DMS114 treated with DMSO at 0.1 percent for 48 hours (cell line): ENCODE data around the gene TLE2.
"Not testable (repeated sequence)": the region's sequence is repeated elsewhere in the genome, so short reads cannot be mapped to it uniquely, and the experiment has no call there.

Experiments used
- DNase-seq: peaks from one replicate; lab custom pipeline; 2025; ENCODE audit not compliant: unreplicated experiment; lab: John Stamatoyannopoulos, UW

Gene TLE2

DNA sequence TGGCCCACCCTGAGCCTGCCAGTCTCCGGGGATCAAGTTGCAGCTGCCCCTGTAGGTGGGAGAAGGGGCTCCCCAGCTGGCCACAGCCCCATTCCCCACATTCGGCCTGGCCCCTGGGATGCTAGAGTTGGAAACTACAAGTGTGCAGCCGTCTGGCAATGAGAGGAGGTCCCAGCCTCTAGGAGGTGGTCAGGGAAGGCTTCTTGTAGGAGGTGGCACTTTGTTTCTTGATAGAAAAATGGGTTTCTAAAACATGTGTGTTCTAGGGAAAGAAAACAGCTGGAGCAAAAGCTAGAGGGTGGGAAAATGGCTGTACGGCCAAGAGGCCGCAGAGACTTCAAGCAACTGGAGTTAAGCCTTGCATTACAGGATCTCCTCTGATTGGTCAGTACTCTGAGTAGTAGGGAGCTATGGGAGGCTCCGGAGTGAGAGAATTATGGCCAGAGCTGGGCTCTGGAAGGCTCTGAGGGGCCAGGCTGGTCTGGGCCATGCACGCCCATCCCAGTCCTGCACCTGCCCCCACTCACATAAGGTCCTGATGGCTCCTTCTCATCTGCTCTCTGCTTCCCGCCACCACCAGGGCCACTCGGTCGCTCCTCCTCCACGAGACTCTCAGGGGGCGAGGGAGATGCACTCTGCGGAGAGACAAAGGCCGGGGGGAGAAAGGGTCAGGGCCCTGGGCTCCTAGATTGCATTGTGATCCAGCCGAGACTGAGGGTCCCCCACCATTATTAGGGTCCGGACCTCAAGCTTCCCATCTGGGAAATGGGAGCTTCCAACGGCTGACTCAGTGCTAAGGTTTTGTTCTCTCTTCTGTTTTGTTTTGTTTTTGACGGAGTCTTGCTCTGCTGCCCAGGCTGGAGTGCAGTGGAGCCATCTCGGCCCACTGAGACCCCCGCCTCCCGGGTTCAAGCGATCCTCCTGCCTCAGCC lies 13.7 kb downstream of the TLE2 start:
- no peak for DNase-seq

DNA sequence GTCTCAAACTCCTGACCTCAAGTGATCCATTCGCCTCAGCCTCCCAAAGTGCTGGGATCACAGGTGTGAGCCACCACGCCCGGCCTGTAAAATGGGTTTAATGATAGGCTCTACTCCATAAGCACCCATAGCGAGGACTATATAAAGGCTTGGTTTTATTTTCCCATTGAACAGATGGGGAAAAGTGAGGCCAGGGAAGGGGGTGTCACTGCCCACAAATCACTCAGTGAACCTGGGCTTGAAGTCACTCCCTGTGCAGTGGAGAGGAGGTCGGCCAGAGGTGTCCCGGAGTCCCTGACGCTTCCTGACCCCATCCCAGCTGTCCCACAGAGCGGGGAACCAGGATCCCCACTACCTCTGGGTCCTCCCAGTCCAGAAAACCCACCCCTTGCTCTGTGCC lies 14.9 kb downstream of the TLE2 start:
- DNase-seq = no peak

DNA sequence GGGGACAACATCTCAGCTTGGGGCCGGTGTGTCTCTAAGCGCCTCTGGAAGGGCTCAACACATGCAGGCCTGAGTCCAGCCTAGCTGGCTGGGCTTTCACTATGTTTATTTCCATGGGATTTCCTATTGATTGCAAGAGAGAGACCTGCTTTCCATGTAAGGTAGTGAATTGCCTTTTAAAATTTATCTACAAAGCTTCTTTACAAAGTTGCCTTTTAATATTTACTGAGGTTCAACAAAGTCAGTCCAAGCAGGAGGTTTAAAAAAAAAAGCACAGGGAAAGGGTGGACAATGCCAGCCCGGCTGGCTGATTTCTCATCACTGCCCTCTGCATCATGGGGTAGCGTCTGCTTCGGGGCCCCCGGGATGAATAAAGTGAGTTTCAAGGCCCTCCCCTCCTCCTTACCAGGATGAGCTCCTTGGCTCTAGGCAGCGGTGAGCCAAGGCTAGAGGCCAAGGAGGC lies 15.8 kb downstream of the TLE2 start:
- DNase-seq = no peak

DNA sequence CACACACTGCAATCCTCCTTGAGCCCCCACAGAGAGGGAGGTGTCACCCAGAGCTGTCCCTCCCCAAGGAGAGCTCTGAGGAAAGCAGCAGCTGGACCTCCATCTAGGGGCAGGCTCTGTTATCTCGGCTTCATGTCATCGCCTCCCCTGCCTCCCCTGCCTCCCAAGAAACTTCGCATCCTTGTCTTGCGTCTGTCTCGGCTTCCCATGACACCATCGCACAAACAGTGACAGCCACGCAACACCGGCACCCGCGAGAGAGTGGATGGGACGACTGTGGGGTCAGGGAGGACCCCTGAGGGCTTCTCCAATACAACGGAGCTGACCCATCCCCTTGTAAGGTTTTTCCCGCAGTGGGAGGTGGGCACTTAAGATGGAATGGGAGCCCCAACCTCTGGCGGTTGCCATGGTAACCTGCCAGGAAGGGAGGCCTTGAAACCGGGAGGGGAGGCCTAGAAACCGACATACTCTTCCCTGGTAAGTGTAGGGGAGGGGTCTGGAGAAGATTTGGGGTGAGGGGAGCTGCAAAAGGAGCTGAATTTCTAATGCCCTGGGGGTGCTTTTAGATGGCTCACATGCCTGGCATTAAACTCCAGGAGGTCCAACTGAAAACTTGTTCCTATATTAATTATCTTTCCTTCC lies 16.3 kb downstream of the TLE2 start:
- DNase-seq = no peak

DNA sequence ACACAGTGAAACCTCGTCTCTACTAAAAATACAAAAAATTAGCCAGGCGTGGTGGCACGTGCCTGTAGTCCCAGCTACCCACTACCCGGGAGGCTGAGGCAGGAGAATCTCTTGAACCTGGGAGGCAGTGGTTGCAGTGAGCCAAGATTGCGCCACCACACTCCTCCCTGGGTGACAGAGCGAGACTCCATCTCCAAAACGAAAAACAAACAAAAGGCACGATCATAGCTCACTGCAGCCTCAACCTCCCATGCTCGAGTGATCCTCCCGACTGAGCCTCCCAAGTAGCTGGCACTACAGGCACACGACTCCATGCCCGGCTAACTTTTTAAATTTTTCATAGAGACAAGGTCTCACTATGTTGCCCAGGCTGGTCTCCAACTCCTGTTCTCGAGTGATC lies 17.0 kb downstream of the TLE2 start:
- DNase-seq = not testable (repeated sequence)

DNA sequence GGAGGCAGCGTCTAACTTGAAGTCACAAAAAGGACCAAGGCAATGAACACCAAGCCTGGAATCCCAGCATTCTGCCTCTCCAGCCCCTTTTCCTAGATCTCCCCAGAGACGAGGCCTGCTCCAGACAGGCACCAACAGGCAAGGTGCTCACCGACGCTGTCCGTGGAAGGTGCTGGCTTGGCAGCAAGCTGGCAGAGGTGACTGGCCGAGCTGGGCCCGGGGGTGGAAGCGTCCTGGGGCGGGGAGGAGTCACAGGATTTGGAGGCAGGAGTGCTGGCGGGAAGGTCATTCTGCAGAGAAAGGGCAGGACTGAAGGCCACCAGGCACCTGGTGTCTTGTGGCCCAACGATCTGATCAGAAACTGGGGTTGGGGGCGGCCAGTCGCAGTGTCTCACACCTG lies 18.2 kb downstream of the TLE2 start:
- no peak for DNase-seq

DNA sequence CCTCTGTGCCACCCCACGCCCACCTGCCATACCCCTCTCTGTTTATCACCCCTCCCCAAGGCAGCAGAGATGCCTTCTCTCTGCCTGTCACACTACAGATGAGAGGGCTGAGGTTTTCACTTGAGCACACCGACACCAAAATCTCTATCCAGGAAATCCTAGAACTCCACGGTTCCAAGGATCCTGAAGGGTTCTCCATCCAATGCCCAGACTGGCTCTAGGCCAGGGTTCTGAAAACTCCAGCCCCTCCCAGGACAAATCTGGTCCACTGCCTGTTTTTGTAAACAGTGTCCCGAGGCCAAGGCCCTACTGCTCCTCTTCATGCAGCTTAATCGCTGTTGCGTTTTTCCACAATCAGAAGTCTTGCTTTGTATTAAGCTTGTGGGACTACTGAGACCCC lies 20.1 kb downstream of the TLE2 start:
- DNase-seq = no peak

DNA sequence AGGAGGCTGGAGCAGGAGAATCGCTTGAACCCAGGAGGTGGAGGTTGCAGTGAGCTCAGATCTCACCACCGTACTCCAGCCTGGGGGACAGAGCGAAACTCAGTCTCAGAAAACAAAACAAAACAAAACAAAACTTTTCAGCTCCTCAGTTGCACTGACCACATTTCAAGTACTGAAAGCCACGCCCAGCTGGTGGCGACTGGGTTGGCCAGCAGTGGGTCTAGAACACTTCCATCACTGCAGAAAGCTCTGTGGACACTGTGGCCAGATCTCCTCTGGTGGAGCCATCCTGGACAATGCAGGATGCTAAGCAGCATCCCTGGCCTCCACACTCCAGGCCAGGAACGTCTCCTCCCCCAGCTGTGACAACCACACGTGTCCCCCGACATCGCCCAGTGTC lies 21.1 kb downstream of the TLE2 start:
- no peak for DNase-seq

DNA sequence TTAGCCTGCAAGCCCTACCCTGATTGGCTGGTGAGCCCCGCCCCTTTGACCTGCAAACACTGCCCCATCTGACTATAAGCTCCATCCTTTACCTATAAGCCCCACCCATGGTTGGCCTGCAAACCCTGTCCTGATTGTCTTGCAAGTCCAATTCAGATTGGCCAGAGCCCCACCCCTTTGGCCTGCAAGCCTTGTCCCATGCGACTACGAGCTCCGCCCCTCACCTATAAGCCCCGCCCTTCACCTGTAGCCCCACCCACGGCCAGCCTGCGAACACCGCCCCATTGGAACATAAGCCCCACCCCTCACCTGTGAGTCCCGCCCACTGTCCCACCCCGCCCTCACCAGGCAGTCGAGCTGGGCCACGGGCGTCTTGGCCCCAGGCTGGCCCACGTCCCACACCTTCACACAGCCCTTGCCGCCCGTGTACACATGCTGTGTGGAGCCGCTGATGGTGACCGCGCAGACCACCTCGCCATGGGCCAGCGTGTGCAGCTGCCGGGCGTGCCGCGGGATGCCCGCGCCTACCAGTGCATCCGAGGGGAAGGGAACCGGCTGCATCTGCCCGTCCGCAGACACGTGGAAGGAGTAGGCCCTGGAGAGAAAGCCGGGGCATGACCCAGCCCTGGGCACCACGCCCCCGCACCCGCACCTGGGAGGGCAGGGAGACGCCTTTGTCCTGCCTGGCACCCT lies 22.9 kb downstream of the TLE2 start:
- DNase-seq = no peak

DNA sequence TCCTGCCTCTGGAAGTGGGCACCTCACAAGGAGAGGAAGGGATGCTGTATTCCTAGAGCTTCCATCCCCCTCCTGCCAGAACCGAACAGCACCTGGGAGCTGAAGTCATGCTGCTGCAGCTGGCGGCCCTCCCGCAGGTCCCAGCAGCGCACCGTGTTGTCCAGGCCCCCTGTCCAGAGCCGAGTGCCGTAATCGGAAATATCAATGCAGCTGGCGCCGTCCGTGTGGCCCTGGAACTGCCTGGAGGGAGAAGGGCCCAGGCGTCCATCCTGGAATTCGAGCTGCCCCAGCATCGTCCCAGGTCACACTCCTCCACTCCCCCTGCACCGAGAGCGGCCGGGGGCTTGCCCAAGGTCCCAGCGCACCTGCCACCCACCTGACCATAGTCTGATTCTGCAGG lies 23.7 kb downstream of the TLE2 start:
- no peak for DNase-seq

DNA sequence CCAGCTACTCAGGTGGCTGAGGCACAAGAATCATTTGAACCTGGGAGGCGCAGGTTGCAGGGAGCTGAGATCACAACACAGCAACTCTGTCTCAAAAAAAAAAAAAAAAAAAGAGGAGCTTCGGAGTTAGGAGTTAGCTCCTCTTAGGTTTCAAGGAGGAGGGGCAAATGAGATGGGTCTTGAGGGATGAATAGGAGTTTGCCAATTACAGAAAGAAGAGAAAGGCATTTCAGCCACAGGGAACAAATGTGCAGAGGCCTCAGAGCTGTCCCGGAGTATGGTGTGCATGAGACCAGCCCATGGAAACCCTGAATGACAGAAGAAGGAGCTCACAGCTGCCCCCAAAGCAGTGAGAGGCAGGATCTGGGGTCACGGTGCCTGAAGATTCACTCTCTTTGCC lies 24.6 kb downstream of the TLE2 start:
- DNase-seq = no peak

DNA sequence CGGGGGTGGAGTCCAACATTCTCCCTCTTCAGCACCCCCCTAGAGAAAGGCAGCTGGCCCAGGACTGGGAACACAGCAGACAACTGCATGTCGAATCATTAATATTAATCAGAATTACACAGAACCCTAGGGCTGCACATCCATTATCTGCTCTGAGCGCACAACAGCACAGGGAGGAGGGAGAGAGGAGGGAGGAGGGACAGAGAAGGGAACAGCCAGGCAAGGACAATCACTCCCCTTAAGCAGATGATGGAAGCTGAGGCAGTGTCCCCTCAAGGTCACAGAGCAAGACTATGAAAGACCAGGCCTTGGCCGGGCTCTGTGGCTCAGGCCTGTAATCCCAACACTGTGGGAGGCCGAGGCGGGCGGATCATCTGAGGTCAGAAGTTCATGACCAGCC lies 26.0 kb downstream of the TLE2 start:
- DNase-seq = no peak

DNA sequence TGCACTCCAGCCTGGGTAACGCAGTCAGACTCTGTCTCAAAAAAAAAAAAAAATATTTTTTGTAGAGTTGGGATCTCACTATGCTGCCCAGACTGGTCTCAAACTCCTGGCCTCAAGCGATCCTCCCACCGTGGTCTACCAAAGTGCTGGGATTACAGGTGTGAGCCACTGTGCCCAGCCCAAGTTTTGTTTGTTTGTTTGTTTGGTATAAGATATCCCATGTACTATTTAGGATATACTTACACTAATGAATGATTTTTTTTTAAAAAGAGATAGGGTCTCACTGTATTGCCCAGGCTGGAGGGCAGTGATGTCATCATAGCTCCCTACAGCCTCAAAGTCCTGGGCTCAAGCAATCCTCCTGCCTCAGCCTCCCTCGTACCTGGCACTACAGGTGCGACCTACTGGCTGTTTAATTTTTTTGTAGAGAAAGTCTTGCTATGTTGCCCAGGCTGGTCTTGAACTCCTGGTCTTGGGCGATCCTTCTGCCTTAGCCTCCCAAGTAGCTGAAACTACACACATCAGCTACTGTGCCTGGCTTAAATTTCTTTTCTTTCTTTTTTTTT lies 27.8 kb downstream of the TLE2 start:
- DNase-seq = no peak

DNA sequence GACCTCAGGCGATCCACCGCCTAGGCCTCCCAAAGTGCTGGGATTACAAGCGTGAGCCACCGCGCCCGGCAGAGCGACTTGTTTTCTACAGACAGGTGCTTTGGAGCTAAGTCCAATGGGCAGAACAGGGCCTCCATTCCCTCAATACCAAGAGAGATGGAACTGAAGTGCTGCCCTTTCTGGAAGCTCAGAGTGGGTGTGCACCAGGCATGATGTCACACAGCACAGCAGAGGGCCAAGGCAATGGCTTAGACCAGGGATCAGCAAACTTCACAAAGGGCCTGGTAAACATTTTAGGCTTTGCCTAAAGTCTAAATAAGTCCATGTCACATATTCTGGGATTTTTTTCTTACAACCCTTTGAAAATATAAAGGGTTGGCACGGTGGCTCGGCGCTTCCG lies 30.4 kb downstream of the TLE2 start:
- DNase-seq = no peak

DNA sequence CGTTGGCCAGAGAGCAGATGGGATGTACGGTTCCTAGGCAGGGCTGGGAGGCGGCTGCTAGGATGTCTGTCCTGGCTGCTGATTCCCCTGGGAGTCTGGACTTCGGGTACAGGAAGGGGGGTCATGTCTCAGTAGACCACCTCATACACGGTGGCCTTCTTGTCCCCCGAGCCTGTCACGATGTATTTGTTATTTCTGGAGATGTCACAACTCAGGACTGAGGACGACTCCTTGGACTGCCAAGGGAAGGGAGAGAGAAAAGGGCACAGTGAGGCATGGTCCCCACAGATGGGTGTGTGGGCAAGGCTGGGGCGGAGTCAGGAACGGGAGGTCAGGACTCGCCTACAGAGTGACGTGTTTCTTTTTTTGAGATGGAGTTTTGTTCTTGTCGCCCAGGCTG lies 31.4 kb downstream of the TLE2 start:
- no peak for DNase-seq

DNA sequence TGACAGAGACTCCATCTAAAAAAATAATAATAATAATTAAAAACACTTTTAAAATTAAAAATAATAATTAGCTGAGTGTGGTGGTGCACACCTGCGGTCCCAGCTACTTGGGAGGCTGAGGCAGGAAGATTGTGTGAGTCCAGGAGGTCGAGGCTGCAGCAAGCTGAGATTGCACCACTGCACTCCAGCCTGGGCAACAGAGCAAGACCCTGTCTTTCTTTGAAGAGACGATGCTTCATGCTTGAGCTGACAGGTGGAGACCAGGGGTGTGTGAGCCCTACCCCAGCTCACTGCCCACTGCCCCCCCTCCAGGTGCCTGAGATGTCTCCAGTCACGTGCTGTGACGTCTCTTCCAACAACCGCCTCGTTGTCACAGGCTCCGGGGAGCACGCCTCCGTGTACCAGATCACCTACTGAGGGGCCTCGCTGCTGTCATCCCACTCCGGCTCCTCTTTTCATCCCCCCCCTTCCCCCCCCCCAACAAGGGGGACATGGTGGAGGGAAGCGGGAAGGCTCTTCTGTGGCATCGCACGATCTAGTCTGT lies 34.4 kb downstream of the TLE2 start:
- no peak for DNase-seq

DNA sequence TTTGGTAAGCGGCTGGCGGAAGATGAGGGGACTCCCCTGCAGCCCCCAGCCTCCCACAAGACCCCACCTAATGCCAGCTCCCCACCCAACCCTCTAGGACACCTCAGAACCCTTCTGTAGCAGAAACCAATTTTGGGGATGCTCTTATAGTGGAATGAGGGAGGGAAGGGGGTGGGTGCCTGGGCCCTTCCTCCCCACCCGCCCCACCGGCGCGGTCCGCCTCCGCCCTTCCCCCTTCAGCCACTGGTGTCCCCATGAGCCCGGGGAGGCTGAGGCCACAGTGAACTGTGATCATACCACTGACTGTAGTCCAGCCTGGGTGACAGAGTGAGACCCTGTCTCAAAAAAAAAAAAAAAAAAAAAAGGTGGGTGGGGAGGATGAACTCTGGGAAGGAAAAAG lies 35.5 kb downstream of the TLE2 start:
- DNase-seq = no peak

DNA sequence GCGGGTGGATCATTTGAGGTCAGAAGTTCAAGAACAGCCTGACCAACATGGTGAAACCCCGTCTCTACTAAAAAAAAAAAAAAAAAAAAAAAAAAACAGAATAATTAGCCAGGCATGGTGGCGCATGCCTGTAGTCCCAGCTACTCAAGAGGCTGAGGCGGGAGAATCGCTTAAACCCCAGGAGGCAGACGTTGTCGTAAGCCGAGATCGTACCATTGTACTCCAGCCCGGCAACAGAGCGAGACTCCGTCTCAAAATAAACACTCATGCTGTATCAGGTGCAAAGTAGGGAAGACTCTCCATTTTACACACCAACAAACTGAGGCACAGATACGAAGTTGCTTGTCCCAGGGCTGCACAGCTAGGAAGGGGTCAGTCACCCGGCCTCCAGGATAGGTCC lies 36.1 kb downstream of the TLE2 start:
- no peak for DNase-seq

DNA sequence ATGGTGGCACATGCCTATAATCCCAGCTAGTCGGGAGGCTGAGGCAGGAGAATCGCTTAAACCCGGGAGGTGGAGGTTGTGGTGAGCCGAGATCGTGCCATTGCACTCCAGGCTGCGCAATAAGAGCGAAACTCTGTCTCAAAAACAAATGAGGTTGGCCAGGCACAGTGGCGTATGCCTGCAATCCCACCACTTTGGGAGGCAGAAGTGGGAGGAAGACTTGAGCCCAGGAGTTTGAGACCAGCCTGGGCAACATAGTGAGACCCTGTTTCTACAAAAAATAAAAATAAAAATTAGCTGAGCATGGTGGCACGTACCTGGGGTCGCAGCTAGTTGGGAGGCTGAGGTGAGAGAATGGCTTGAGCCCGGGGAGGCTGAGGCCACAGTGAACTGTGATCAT lies 36.7 kb downstream of the TLE2 start:
- DNase-seq = not testable (repeated sequence)

DNA sequence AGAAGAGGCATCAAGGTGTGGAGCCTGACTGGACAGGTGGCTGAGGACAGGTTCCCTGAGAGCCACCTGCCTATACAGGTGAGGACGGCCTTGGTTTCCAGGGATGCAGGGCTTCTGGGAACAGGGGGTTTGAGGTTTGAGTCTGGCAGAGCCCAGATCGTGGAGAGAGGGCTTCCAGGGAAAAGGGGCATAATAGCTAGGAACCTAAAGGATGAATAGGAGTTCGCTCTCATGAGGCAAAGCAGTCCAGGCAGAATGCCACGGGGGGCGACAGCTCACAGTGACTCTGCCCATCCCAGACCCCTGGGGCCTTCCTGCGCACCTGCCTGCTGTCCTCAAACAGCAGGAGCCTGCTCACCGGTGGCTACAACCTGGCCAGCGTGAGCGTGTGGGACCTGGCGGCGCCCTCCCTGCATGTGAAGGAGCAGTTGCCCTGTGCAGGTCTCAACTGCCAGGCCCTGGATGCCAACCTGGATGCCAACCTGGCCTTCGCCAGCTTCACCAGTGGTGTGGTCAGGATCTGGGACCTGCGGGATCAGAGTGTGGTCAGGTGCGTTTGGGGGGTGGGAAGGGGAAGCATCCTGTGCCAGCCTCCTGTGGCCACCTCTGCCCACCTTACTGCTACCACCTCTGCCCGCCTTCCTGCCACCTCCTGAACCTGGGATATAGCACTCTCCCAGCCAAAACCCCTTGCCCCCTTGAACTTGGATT lies 39.7 kb downstream of the TLE2 start:
- DNase-seq = no peak

DNA sequence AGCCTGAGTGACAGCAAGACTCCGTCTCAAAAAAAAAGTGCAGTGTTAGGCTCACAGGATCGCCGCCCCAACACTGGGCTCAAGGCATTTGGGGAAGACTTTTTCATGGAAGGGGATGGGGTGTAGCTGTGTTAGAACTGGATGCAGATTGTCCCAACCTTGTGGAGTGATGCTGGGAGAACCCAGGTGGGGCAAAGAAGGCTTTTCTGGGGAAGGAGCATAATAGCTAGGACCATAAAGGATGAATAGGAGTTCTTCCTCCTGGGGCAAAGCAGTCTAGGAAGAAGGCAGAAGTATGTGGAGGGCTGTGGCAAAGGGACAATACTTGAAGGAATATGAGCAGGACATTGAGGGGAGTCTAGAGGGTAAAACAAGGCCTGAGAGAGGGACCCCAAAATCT lies 40.5 kb downstream of the TLE2 start:
- DNase-seq = no peak
